IMR-90 (cell line): ENCODE data around the gene PGBD5. TPM values are rescaled to one million over a fixed set of nuclear protein-coding genes. Genes with fewer than 3 reads are reported as not detected.

ENCODE experiments used
- ATAC-seq: fragments of 200-7000 bp; cut with Tn5 transposase; 2 replicates; pipeline ENCODE4 v1.9.1; 2020; ENCODE audit warnings: low read depth, mild to moderate bottlenecking, moderate library complexity
- BruUV-seq: library from RNA; stranded (reverse); fragments of 400-500 nt; replicated peaks from 2 replicates; lab custom pipeline; 2021; lab: Mats Ljungman, UMichigan
- CTCF ChIA-PET: fragments of 300-600 bp; formaldehyde crosslinking; extraction: SDS; loops from one replicate; lab custom pipeline; 2021; ENCODE audit warnings: antibody characterized with exemption; lab: Yijun Ruan, JAX
- POLR2A ChIA-PET: fragments of 300-600 bp; sonication (Branson Sonifier 250); formaldehyde crosslinking; loops from one replicate; lab custom pipeline; 2022; ENCODE audit warnings: antibody characterized with exemption; ENCODE audit not compliant: unreplicated experiment; lab: Charles Lee
- DNase-seq: peaks from one replicate; pipeline ENCODE4 v3.0.0; 2013
- H2AFZ ChIP-seq: replicated peaks from 2 replicates; pipeline ENCODE3; 2013; ENCODE audit warnings: low read length, mild to moderate bottlenecking; ENCODE audit not compliant: poor library complexity
- H2AK5ac ChIP-seq: 2 replicates; pipeline ENCODE4 v1.6.1; 2013; ENCODE audit warnings: low read depth, low read length, inconsistent platforms
- H2AK9ac ChIP-seq: replicated peaks from 2 replicates; pipeline ENCODE3; 2013; ENCODE audit warnings: mild to moderate bottlenecking, low read depth, low read length, moderate library complexity; ENCODE audit not compliant: poor library complexity
- H2BK120ac ChIP-seq: 2 replicates; pipeline ENCODE4 v1.6.1; 2013; ENCODE audit warnings: low read depth, low read length, inconsistent platforms
- H2BK15ac ChIP-seq: 3 replicates; pipeline ENCODE4 v1.6.1; 2013; ENCODE audit warnings: low read depth, low read length, inconsistent platforms
- H2BK20ac ChIP-seq: 2 replicates; pipeline ENCODE4 v1.6.1; 2013; ENCODE audit warnings: low read depth, mild to moderate bottlenecking, inconsistent platforms, low read length, moderate library complexity
- H2BK5ac ChIP-seq: 2 replicates; pipeline ENCODE4 v1.6.1; 2013; ENCODE audit warnings: mild to moderate bottlenecking, low read depth, low read length, inconsistent platforms; ENCODE audit not compliant: poor library complexity, severe bottlenecking
- H3K14ac ChIP-seq: replicated peaks from 2 replicates; pipeline ENCODE4 v1.6.1; 2013; ENCODE audit warnings: low read depth, low read length, inconsistent platforms
- H3K18ac ChIP-seq: 2 replicates; pipeline ENCODE4 v1.6.1; 2013; ENCODE audit warnings: low read depth, low read length, control low read depth
- H3K23ac ChIP-seq: 2 replicates; pipeline ENCODE4 v1.6.1; 2013; ENCODE audit warnings: low read depth, low read length, inconsistent platforms
- H3K27ac ChIP-seq: 2 replicates; pipeline ENCODE4 v1.5.1; 2013; ENCODE audit warnings: mild to moderate bottlenecking, control low read depth, low read length; ENCODE audit not compliant: insufficient read depth
- H3K27me3 ChIP-seq: 2 replicates; pipeline ENCODE4 v1.6.1; 2013; ENCODE audit warnings: low read length; ENCODE audit not compliant: control insufficient read depth, insufficient read depth
- H3K36me3 ChIP-seq: 2 replicates; pipeline ENCODE4 v1.6.1; 2013; ENCODE audit warnings: low read length, mixed read lengths; ENCODE audit not compliant: control insufficient read depth, insufficient read depth
- H3K4ac ChIP-seq: 2 replicates; pipeline ENCODE4 v1.6.1; 2013; ENCODE audit warnings: low read depth, low read length, inconsistent platforms
- H3K4me1 ChIP-seq: 2 replicates; pipeline ENCODE4 v1.6.1; 2013; ENCODE audit warnings: low read length, mixed read lengths; ENCODE audit not compliant: control insufficient read depth, insufficient read depth
- H3K4me2 ChIP-seq: 2 replicates; pipeline ENCODE4 v1.6.1; 2013; ENCODE audit warnings: low read depth, mild to moderate bottlenecking, control low read depth, low read length, moderate library complexity
- H3K4me3 ChIP-seq: 2 replicates; pipeline ENCODE4 v1.5.1; 2013; ENCODE audit warnings: low read depth, mild to moderate bottlenecking, control low read depth, low read length, moderate library complexity; ENCODE audit not compliant: insufficient read depth
- H3K56ac ChIP-seq: 2 replicates; pipeline ENCODE4 v1.6.1; 2013; ENCODE audit warnings: low read length, inconsistent platforms; ENCODE audit not compliant: insufficient read depth; ENCODE audit errors: extremely low read depth
- H3K79me1 ChIP-seq, 2 experiments: 2 replicates each; pipeline ENCODE4 v1.6.1; 2013; ENCODE audit warnings: low read length in 2 of 2, inconsistent platforms in 1 of 2, low read depth in 1 of 2
- H3K9ac ChIP-seq: 2 replicates; pipeline ENCODE4 v1.6.1; 2013; ENCODE audit warnings: low read depth, low read length, control low read depth
- H3K9me1 ChIP-seq: 2 replicates; pipeline ENCODE4 v1.6.1; 2013; ENCODE audit warnings: low read length, inconsistent platforms; ENCODE audit not compliant: insufficient read depth
- H3K9me3 ChIP-seq: 2 replicates; pipeline ENCODE4 v1.6.1; 2013; ENCODE audit warnings: low read length; ENCODE audit not compliant: control insufficient read depth, insufficient read depth
- H4K20me1 ChIP-seq: 2 replicates; pipeline ENCODE4 v1.6.1; 2013; ENCODE audit warnings: low read length, inconsistent platforms; ENCODE audit not compliant: insufficient read depth
- H4K5ac ChIP-seq: 2 replicates; pipeline ENCODE4 v1.6.1; 2013; ENCODE audit warnings: mild to moderate bottlenecking, low read depth, low read length, control low read depth
- H4K8ac ChIP-seq, 2 experiments: 2 replicates each; pipeline ENCODE4 v1.6.1; 2013; ENCODE audit warnings: low read depth in 2 of 2, low read length in 2 of 2, control low read depth in 1 of 2, inconsistent platforms in 1 of 2
- H4K91ac ChIP-seq: 2 replicates; pipeline ENCODE4 v1.6.1; 2013; ENCODE audit warnings: low read depth, low read length, inconsistent platforms; ENCODE audit not compliant: insufficient read depth
- BHLHE40 ChIP-seq: fragments of 150-350 bp; IDR thresholded peaks from 2 replicates; pipeline ENCODE4 v1.6.1; 2016; ENCODE audit warnings: mild to moderate bottlenecking, low read depth, low read length
- CEBPB ChIP-seq: IDR thresholded peaks from 2 replicates; pipeline ENCODE4 v1.6.1; 2012; ENCODE audit warnings: low read depth, low read length, improper control_type of control experiment
- CHD1 ChIP-seq: IDR thresholded peaks from 2 replicates; pipeline ENCODE4 v1.6.1; 2012; ENCODE audit warnings: low read depth, low read length, improper control_type of control experiment
- FOS ChIP-seq: fragments of 150-350 bp; IDR thresholded peaks from 2 replicates; pipeline ENCODE4 v1.6.1; 2016; ENCODE audit warnings: low read depth, low read length
- MAFK ChIP-seq: IDR thresholded peaks from 2 replicates; pipeline ENCODE4 v1.6.1; 2012; ENCODE audit warnings: low read depth, low read length, improper control_type of control experiment
- MAZ ChIP-seq: IDR thresholded peaks from 2 replicates; pipeline ENCODE4 v1.6.1; 2012; ENCODE audit warnings: low read depth, mild to moderate bottlenecking, low read length, improper control_type of control experiment, moderate library complexity, borderline replicate concordance
- MXI1 ChIP-seq: IDR thresholded peaks from 2 replicates; pipeline ENCODE4 v1.6.1; 2012; ENCODE audit warnings: low read depth, mild to moderate bottlenecking, low read length, moderate library complexity, borderline replicate concordance
- NFE2L2 ChIP-seq: fragments of 150-350 bp; IDR thresholded peaks from 2 replicates; pipeline ENCODE4 v1.6.1; 2016; ENCODE audit warnings: low read depth, mild to moderate bottlenecking, low read length
- POLR2A ChIP-seq: IDR thresholded peaks from 2 replicates; pipeline ENCODE4 v1.6.1; 2012; ENCODE audit warnings: mild to moderate bottlenecking, low read depth, low read length
- RAD21 ChIP-seq: IDR thresholded peaks from 2 replicates; pipeline ENCODE4 v1.6.1; 2012; ENCODE audit warnings: low read length, improper control_type of control experiment
- RCOR1 ChIP-seq: IDR thresholded peaks from 2 replicates; pipeline ENCODE4 v1.6.1; 2012; ENCODE audit warnings: mild to moderate bottlenecking, low read length, improper control_type of control experiment; ENCODE audit not compliant: insufficient replicate concordance
- RFX5 ChIP-seq: IDR thresholded peaks from 2 replicates; pipeline ENCODE4 v1.8.0; 2012; ENCODE audit warnings: low read depth, mild to moderate bottlenecking, low read length, moderate library complexity
- WGBS, 2 experiments: methylation state at CpG; one replicate each; pipeline versions ENCODE4 v1.1.5 to v1.1.7; 2013; ENCODE audit warnings: missing lambda C conversion rate in 2 of 2; ENCODE audit not compliant: insufficient read length in 1 of 2; ENCODE audit errors: extremely low coverage in 2 of 2; 5-methylcytosine and 5-hydroxymethylcytosine counted together
- dilution Hi-C: fragments of 300-500 bp; cut with HindIII; formaldehyde crosslinking; loops from one replicate; pipeline ENCODE4 v1.14.3; 2018; ENCODE audit warnings: low sequenced_read_pairs; ENCODE audit not compliant: unreplicated experiment
- in situ Hi-C: fragments of 300-500 bp; cut with MboI; formaldehyde crosslinking; loops from 3 replicates; pipeline ENCODE4 v1.14.3; 2019; ENCODE audit warnings: low sequenced_read_pairs, inconsistent platforms, mixed read lengths
- intact Hi-C: fragments of 100-400 bp; cut with micrococcal nuclease; formaldehyde crosslinking; loops from 2 replicates; pipeline ENCODE4 v1.10.0; 2022
- polyA plus RNA-seq, 3 experiments: library from polyadenylated mRNA; depleted of rRNA; stranded (reverse); fragments of >200 nt; gene quantifications; 2 replicates each; pipeline ENCODE4 v1.2.3, GENCODE V29; 2012; ENCODE audit warnings: low replicate concordance in 1 of 3
- total RNA-seq: library from RNA; depleted of rRNA; stranded (reverse); fragments of >200 nt; gene quantifications from 2 replicates; pipeline ENCODE4 v1.2.3, GENCODE V29; 2012
- TF ChIP-seq, protein P1 (sequence below): fragments of 150-350 bp; IDR thresholded peaks from 2 replicates; pipeline ENCODE4 v1.6.1; 2016; ENCODE audit warnings: low read depth, mild to moderate bottlenecking, low read length, moderate library complexity, borderline replicate concordance

Gene PGBD5
- total and polyA plus RNA-seq, 2 of the 4 experiments (the other 2 are of a cell fraction) = 0.18 to 0.36 TPM

DNA sequence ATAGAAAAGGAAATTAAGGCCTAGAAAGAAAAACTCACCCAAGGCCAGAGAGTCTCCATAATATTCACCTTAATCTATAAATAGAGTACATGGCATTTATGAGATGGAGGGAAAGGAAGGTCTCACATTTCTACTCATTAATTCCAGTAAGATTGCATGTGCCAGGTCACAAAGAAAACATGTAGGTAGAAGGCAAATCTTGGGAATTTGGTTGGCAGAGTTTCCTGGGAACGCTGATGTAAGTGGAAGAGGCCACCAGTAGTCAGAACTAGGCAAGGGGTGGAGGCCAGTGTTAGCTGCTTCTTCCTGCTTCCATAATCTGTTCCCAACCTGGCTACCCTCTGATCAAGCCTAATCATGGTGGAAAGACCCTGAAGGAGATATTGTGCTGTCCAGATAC is 29.2 kb upstream of the PGBD5 start:
- DNase-seq = no peak
- no peaks in the 10 kb centered on the region for H3K79me1 ChIP-seq
- H3K18ac ChIP-seq = no peak overlapping the region
- no CpG with 5 or more reads among the region's 1 CpG for WGBS, 2 experiments
- BruUV-seq = no TSS peak
- H2BK20ac ChIP-seq = no peak overlapping the region
- H3K56ac ChIP-seq = no peak overlapping the region
- no peak overlapping the region for H2AK9ac ChIP-seq
- no peak overlapping the region for H2BK5ac ChIP-seq
- no peak overlapping the region for H4K8ac ChIP-seq
- intact Hi-C loops = no loop called here
- no peak for ATAC-seq
- H4K91ac ChIP-seq = no peak overlapping the region
- ChIA-PET CTCF (no interaction called here), POLR2A (no interaction called here)
- no peaks in the 10 kb centered on the region for H3K4me1 ChIP-seq
- dilution Hi-C loops = no loop called here
- no peak overlapping the region for H3K27ac ChIP-seq
- no peak overlapping the region for H3K14ac ChIP-seq
- no peak overlapping the region for H2AK5ac ChIP-seq
- H3K36me3 ChIP-seq = no peaks in the 10 kb centered on the region
- H4K20me1 ChIP-seq = no peaks in the 10 kb centered on the region
- H3K9me3 ChIP-seq = no peaks in the 10 kb centered on the region
- no peak overlapping the region for H3K4me3 ChIP-seq
- H3K4ac ChIP-seq = no peak overlapping the region
- no peak overlapping the region for H2BK120ac ChIP-seq
- no peaks in the 10 kb centered on the region for H3K27me3 ChIP-seq
- no peak for TF ChIP-seq MAZ
- no peak for TF ChIP-seq CHD1
- TF ChIP-seq POLR2A = no peak
- no peak for TF ChIP-seq RFX5
- no peak for TF ChIP-seq NFE2L2
- TF ChIP-seq BHLHE40 = no peak
- no peak for TF ChIP-seq FOS
- no peak for TF ChIP-seq RCOR1
- no peak for TF ChIP-seq MAFK
- TF ChIP-seq, protein P1, sequence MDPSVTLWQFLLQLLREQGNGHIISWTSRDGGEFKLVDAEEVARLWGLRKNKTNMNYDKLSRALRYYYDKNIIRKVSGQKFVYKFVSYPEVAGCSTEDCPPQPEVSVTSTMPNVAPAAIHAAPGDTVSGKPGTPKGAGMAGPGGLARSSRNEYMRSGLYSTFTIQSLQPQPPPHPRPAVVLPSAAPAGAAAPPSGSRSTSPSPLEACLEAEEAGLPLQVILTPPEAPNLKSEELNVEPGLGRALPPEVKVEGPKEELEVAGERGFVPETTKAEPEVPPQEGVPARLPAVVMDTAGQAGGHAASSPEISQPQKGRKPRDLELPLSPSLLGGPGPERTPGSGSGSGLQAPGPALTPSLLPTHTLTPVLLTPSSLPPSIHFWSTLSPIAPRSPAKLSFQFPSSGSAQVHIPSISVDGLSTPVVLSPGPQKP = no peak
- TF ChIP-seq CEBPB = no peak
- TF ChIP-seq MXI1 = no peak
- no peak for TF ChIP-seq RAD21
- in situ Hi-C loops = no loop called here
- H3K9ac ChIP-seq = no peak overlapping the region
- no peak overlapping the region for H2BK15ac ChIP-seq
- no peaks in the 10 kb centered on the region for H3K9me1 ChIP-seq
- no peak overlapping the region for H2AFZ ChIP-seq
- H3K23ac ChIP-seq = no peak overlapping the region
- H4K5ac ChIP-seq = no peak overlapping the region
- H3K4me2 ChIP-seq = no peak overlapping the region
